ENCODE data around the gene TXNRD1.
"Not testable (repeated sequence)": the region's sequence is repeated elsewhere in the genome, so short reads cannot be mapped to it uniquely, and the experiment has no call there.

Gene TXNRD1

GRCh38 chr12:104381731-104382480 is 166.3 kb downstream of the TXNRD1 start:
- Histone ChIP-seq H3K4me3 (ENCODE audit: insufficient read depth, low read depth, low read length) (no peak overlapping the region), H3K27ac (ENCODE audit: insufficient read depth, low read depth, low read length, poor library complexity, severe bottlenecking) (no peak overlapping the region), H3K36me3 (ENCODE audit: control insufficient read depth, insufficient read depth, low read length) (no peaks in the 10 kb centered on the region), H3K9me3 (ENCODE audit: control insufficient read depth, low read length) (no peaks in the 10 kb centered on the region), H3K27me3 (ENCODE audit: control insufficient read depth, insufficient read depth, low read length, poor library complexity, severe bottlenecking) (no peaks in the 10 kb centered on the region), H3K4me1 (ENCODE audit: control insufficient read depth, insufficient read depth, low read length) (no peaks in the 10 kb centered on the region)
- 32 to 37% methylated on average over 18 of the region's 18 CpGs for WGBS, 2 experiments

- no peaks in the 10 kb centered on the region for H3K27me3 ChIP-seq (ENCODE audit: control insufficient read depth, insufficient read depth, low read length, poor library complexity, severe bottlenecking)
- H3K4me3 ChIP-seq (ENCODE audit: insufficient read depth, low read depth, low read length): no peak overlapping the region
- H3K36me3 ChIP-seq (ENCODE audit: control insufficient read depth, insufficient read depth, low read length): no peaks in the 10 kb centered on the region
- H3K9me3 ChIP-seq (ENCODE audit: control insufficient read depth, low read length): no peaks in the 10 kb centered on the region
- H3K4me1 ChIP-seq (ENCODE audit: control insufficient read depth, insufficient read depth, low read length): no peaks in the 10 kb centered on the region
- no peak overlapping the region for H3K27ac ChIP-seq (ENCODE audit: insufficient read depth, low read depth, low read length, poor library complexity, severe bottlenecking)
- WGBS, 2 experiments: 86 to 87% methylated on average over 6 of the region's 6 CpGs
These were observed 168.7 kb downstream of the TXNRD1 start for GRCh38 chr12:104384141-104384880.

GRCh38 chr12:104385510-104385909 is 169.9 kb downstream of the TXNRD1 start:
- 93 to 100% methylated on average over 1 of the region's 1 CpG for WGBS, 2 experiments
- Histone ChIP-seq H3K27me3 (ENCODE audit: control insufficient read depth, insufficient read depth, low read length, poor library complexity, severe bottlenecking) (no peaks in the 10 kb centered on the region), H3K27ac (ENCODE audit: insufficient read depth, low read depth, low read length, poor library complexity, severe bottlenecking) (no peak overlapping the region), H3K36me3 (ENCODE audit: control insufficient read depth, insufficient read depth, low read length) (no peaks in the 10 kb centered on the region), H3K4me1 (ENCODE audit: control insufficient read depth, insufficient read depth, low read length) (no peaks in the 10 kb centered on the region), H3K9me3 (ENCODE audit: control insufficient read depth, low read length) (no peaks in the 10 kb centered on the region), H3K4me3 (ENCODE audit: insufficient read depth, low read depth, low read length) (no peak overlapping the region)

- no peak overlapping the region for H3K27ac ChIP-seq (ENCODE audit: insufficient read depth, low read depth, low read length, poor library complexity, severe bottlenecking)
- WGBS, 2 experiments: 88 to 93% methylated on average over 3 of the region's 3 CpGs
- no peaks in the 10 kb centered on the region for H3K9me3 ChIP-seq (ENCODE audit: control insufficient read depth, low read length)
- no peaks in the 10 kb centered on the region for H3K4me1 ChIP-seq (ENCODE audit: control insufficient read depth, insufficient read depth, low read length)
- H3K4me3 ChIP-seq (ENCODE audit: insufficient read depth, low read depth, low read length): no peak overlapping the region
- no peaks in the 10 kb centered on the region for H3K27me3 ChIP-seq (ENCODE audit: control insufficient read depth, insufficient read depth, low read length, poor library complexity, severe bottlenecking)
- H3K36me3 ChIP-seq (ENCODE audit: control insufficient read depth, insufficient read depth, low read length): no peaks in the 10 kb centered on the region
These were observed 170.9 kb downstream of the TXNRD1 start for GRCh38 chr12:104386461-104386860.

GRCh38 chr12:104387190-104387589 is 171.6 kb downstream of the TXNRD1 start:
- Histone ChIP-seq H3K4me3 (ENCODE audit: insufficient read depth, low read depth, low read length) (no peak overlapping the region), H3K4me1 (ENCODE audit: control insufficient read depth, insufficient read depth, low read length) (no peaks in the 10 kb centered on the region), H3K27me3 (ENCODE audit: control insufficient read depth, insufficient read depth, low read length, poor library complexity, severe bottlenecking) (no peaks in the 10 kb centered on the region), H3K9me3 (ENCODE audit: control insufficient read depth, low read length) (no peaks in the 10 kb centered on the region), H3K36me3 (ENCODE audit: control insufficient read depth, insufficient read depth, low read length) (no peaks in the 10 kb centered on the region), H3K27ac (ENCODE audit: insufficient read depth, low read depth, low read length, poor library complexity, severe bottlenecking) (no peak overlapping the region)
- 91 to 96% methylated on average over 7 of the region's 7 CpGs for WGBS, 2 experiments

- not testable (repeated sequence) for H3K9me3 ChIP-seq (ENCODE audit: control insufficient read depth, low read length); H3K27ac ChIP-seq (ENCODE audit: insufficient read depth, low read depth, low read length, poor library complexity, severe bottlenecking); H3K4me1 ChIP-seq (ENCODE audit: control insufficient read depth, insufficient read depth, low read length); H3K36me3 ChIP-seq (ENCODE audit: control insufficient read depth, insufficient read depth, low read length); H3K4me3 ChIP-seq (ENCODE audit: insufficient read depth, low read depth, low read length); H3K27me3 ChIP-seq (ENCODE audit: control insufficient read depth, insufficient read depth, low read length, poor library complexity, severe bottlenecking)
- WGBS, 2 experiments: 94% methylated on average over 11 of the region's 11 CpGs
These were observed 178.5 kb downstream of the TXNRD1 start for GRCh38 chr12:104394086-104394485.
